GM06990 (cell line): ENCODE measurements around the gene PDE1A.

ENCODE experiments used
- DNase-seq: peaks from one replicate; pipeline ENCODE4 v3.0.0-alpha.2; 2011; ENCODE audit not compliant: insufficient read length; ENCODE audit errors: extremely low read depth
- H3K27me3 ChIP-seq: replicated peaks from 2 replicates; pipeline ENCODE4 v1.6.0; 2011; ENCODE audit warnings: low read length; ENCODE audit not compliant: control insufficient read depth, insufficient read depth
- H3K36me3 ChIP-seq: 2 replicates; pipeline ENCODE4 v1.5.1; 2011; ENCODE audit warnings: low read length; ENCODE audit not compliant: control insufficient read depth, insufficient read depth
- H3K4me3 ChIP-seq: replicated peaks from 2 replicates; pipeline ENCODE4 v1.5.1; 2011; ENCODE audit warnings: low read depth, mild to moderate bottlenecking, control low read depth, low read length
- CTCF ChIP-seq: IDR thresholded peaks from 2 replicates; pipeline ENCODE4 v1.5.1; 2011; ENCODE audit warnings: low read length, control low read depth, mild to moderate bottlenecking, inconsistent platforms; ENCODE audit not compliant: insufficient read depth, poor library complexity, severe bottlenecking

Gene PDE1A

DNA sequence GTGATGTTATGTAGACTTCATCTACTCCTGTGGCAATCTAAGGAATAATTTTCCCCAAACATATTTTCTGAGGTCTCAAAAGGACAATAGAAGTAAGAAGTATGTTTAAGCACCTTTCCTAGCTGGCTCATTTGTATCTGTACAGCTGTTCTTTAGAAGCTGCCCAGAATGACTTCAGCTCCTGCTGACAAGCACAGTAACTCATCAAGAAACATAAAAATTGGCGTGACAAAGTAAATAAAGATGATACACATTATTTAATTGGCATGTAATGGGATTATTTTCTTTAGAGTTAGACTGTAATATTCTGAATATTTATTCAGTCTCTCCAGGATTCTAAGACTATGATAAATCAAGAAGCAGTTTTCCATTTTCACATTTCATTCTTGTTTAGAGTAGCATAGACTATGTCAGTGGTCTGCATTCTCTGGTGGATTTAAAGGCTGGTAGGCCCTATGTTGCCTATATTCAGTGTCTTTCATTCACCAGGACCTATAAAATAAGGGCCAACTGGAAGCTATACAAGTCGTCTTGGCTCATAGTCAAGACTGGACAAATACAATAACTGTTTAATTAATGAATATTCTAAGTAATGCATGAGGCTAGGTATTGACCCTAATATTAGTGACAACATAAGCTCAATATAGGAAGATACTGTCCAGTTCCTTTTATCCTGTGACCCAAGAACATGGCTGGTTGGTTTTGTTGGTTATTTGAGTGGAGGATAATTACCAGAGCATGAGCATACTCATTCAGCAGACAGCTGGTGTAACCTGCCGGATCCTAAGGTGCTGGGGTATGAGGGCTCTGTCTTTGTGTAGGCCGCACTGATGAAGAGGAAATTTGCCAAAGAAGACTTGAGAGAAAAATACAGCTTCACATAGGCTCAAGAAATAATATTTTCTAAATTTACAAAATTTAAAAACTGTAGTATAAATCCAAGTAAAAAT, 107.0 kb downstream of the PDE1A start:
- DNase-seq = no peak
- Histone ChIP-seq H3K4me3 (no peak overlapping the region), H3K27me3 (no peaks in the 10 kb centered on the region), H3K36me3 (no peaks in the 10 kb centered on the region)
- TF ChIP-seq CTCF = no peak

DNA sequence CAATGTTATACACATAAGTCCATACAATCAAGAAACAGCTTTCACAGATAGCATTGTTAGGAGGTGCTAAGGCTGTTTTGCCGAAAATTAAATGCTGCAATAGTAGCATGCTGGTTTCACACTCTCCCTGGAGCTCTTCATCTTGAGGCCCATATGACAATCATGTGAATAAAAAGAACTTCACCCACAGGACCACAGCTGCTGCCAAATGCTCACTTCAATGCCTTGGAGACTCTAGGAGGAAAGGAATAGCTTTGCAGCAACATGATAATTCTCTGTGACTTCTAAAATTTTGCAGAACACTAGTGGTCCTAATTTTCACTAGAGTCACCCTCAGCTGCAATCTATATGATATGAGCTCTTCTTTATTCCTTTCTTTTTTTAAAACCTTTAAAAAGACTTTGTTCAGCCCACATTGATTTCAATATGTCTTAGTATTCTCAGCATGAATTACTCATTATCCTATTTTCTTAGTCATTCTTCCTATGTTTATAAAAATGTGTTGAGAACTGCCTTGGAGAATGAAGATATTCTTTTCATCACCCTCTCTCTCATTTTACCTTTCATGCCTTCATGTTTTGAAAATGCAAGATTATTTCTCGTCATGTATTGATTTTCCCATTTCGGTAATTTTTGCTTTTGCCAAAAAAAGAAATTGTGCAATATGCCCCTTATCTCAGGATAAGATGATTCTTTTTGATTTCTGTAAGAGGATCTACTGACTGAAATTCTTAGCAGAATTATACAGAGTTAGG, 108.2 kb downstream of the PDE1A start:
- no peak for TF ChIP-seq CTCF
- DNase-seq = no peak
- Histone ChIP-seq H3K36me3 (no peaks in the 10 kb centered on the region), H3K4me3 (no peak overlapping the region), H3K27me3 (no peaks in the 10 kb centered on the region)

DNA sequence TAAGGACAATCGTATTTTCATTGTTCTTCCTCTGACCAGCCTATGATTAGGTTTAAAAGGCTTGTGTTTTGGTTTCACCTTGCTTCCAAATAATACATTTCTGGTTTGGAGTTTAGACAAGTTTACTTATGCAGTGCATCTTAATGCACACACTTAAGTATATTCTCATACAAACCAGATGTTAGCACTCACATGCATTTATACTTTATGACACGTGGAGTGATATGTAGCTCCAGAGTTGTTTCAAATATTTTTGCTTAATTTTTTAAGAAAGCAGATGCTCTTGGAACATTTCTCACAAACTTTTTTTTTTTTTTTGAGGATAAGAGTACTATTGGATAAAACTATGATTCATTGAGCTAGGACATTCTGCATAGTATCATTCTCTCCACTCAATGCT, 109.9 kb downstream of the PDE1A start:
- H3K4me3 ChIP-seq = no peak overlapping the region
- no peak for TF ChIP-seq CTCF
- H3K36me3 ChIP-seq = no peaks in the 10 kb centered on the region
- no peak for DNase-seq
- H3K27me3 ChIP-seq = no peaks in the 10 kb centered on the region

- no peaks in the 10 kb centered on the region for H3K27me3 ChIP-seq
- DNase-seq = no peak
- no peaks in the 10 kb centered on the region for H3K36me3 ChIP-seq
- no peak overlapping the region for H3K4me3 ChIP-seq
- no peak for TF ChIP-seq CTCF
Measured at GRCh38 chr2:182302972-182303371, 123.9 kb downstream of the PDE1A start.

- H3K36me3 ChIP-seq = no peaks in the 10 kb centered on the region
- no peaks in the 10 kb centered on the region for H3K27me3 ChIP-seq
- no peak for TF ChIP-seq CTCF
- no peak overlapping the region for H3K4me3 ChIP-seq
- no peak for DNase-seq
Measured at GRCh38 chr2:182302174-182302573, 124.7 kb downstream of the PDE1A start.
